ENCODE data around the gene ATG4B.

DNA sequence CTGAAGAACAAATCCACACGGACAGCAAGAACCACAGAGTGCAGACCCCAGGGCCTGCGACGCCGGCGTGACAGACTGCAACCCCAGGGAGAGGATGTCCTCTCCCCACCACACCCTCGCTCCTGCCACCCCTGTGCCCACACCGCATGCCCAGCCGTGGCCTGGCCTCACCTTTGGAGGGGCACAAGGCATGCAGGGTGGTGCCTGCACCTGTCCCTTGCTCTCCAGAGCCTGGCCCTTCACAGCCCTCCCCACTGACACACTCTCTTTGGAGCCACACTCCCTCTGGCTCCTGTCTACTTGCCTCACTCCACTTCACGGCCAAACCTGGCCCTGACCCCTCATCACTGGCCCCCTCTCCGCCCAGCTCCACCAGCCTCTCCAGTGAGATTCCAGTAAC is 9.8 kb upstream of the ATG4B start:
- TF ChIP-seq POLR2AphosphoS5 (IDR thresholded peaks at IDR 0.05; ENCODE audit: low read depth, low read length) (no peak), YY1 (IDR thresholded peaks at IDR 0.05; ENCODE audit: low read depth, low read length) (no peak), CTCF (IDR thresholded peaks at IDR 0.05; ENCODE audit: control extremely low read depth in 1 of 3, insufficient read depth in 1 of 3, low read depth in 1 of 3, low read length in 3 of 3) (no peak), GABPA (IDR thresholded peaks at IDR 0.05; ENCODE audit: borderline replicate concordance, insufficient read depth, low read length) (no peak), SUZ12 (IDR thresholded peaks at IDR 0.05; ENCODE audit: low read length) (no peak), SP1 (IDR thresholded peaks at IDR 0.05; ENCODE audit: low read depth, low read length) (no peak), PHF8 (conservative IDR thresholded peaks at IDR 0.05; ENCODE audit: low read depth, low read length) (no peak), SP2 (IDR thresholded peaks at IDR 0.05; ENCODE audit: low read length) (no peak)
- TF ChIP-seq, protein P1, sequence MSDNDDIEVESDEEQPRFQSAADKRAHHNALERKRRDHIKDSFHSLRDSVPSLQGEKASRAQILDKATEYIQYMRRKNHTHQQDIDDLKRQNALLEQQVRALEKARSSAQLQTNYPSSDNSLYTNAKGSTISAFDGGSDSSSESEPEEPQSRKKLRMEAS (IDR thresholded peaks at IDR 0.05) = no peak

Data from H1 (cell line).